Activated naive CD4-positive, alpha-beta T cell treated with anti-CD3 and anti-CD28 coated beads, Interleukin-2, amount 50 U/mL, for 24 hours (primary cell): ENCODE measurements around the gene LHX4.
A peak's percentile ranks its signal among the peaks of the same experiment; 100 is the strongest.

ENCODE experiments used
- H3K27ac Mint-ChIP-seq: one replicate; pipeline ENCODE4 v1.8.0; 2021; ENCODE audit warnings: mild to moderate bottlenecking, mixed read lengths
- H3K27me3 Mint-ChIP-seq: one replicate; pipeline ENCODE4 v1.8.0; 2021; ENCODE audit warnings: mixed read lengths
- H3K36me3 Mint-ChIP-seq: one replicate; pipeline ENCODE4 v1.8.0; 2021; ENCODE audit warnings: mixed read lengths
- H3K4me1 Mint-ChIP-seq: one replicate; pipeline ENCODE4 v1.8.0; 2021; ENCODE audit warnings: mixed read lengths
- H3K4me3 Mint-ChIP-seq: one replicate; pipeline ENCODE4 v1.8.0; 2021; ENCODE audit warnings: mild to moderate bottlenecking, mixed read lengths
- H3K9me3 Mint-ChIP-seq: one replicate; pipeline ENCODE4 v1.8.0; 2021; ENCODE audit warnings: mixed read lengths

The LHX4 gene

DNA sequence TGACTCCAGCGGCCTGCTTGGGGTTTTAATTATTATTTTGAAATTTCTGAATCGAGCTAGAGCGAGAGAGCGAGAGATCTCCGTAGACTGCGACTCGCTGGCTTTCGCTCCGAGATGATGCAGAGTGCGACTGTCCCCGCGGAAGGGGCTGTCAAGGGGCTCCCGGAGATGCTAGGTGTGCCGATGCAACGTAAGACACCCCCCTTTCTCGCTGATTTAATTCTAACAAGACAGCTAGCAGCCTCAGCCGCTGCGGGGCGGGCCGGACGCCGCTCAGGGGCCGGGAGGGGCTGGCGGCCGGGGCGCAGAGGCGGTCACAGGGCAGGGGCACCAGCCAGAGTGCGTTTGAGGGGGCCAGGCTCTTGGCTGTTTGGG is 339 bp downstream of the LHX4 start:
- peaks cover 32% of the 10 kb centered on the region for H3K4me1 Mint-ChIP-seq
- H3K36me3 Mint-ChIP-seq: no peaks in the 10 kb centered on the region
- no peak overlapping the region for H3K27ac Mint-ChIP-seq
- no peaks in the 10 kb centered on the region for H3K9me3 Mint-ChIP-seq
- H3K27me3 Mint-ChIP-seq: peaks cover 54% of the 10 kb centered on the region
- H3K4me3 Mint-ChIP-seq: peak overlapping the region; percentile 80

DNA sequence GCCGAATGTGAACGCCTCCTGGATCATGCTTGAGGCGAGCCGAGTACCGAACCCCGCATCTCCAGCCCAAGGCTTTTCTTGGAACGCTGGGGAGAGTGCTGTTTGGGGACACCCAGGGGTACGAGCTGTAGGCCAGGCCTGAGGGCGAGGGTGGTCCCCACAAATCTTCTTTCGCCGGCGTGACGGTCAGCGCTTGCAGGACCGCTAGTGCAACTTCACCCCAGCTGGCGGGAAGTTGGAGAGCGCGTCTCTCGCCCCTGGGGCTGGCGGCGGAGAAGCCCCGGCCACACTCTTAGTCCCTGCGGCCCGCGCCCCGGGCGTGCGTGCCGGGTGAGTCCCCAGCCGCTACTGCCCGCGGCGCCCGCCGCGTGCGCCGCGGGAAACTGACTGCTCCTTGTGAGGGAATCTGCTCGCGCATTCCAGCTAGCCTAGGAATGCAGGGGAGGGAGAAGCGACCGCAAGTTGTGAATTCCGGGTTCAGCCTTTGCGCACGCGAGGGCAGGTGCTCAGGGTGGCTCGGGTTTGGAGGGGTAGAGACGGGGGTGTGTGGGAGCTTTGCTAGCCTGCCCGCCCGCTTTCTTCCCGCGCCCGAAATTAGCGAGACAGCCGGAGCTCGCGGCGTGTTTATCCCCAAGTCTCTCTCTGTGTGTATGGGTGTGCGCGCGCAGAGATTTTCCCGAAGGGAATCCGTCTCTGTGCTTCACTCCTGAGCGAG is 884 bp downstream of the LHX4 start:
- H3K27me3 Mint-ChIP-seq: peaks cover 56% of the 10 kb centered on the region
- H3K4me3 Mint-ChIP-seq: peak overlapping the region; percentile 68
- H3K27ac Mint-ChIP-seq: no peak overlapping the region
- no peaks in the 10 kb centered on the region for H3K36me3 Mint-ChIP-seq
- no peaks in the 10 kb centered on the region for H3K9me3 Mint-ChIP-seq
- H3K4me1 Mint-ChIP-seq: peaks cover 37% of the 10 kb centered on the region

DNA sequence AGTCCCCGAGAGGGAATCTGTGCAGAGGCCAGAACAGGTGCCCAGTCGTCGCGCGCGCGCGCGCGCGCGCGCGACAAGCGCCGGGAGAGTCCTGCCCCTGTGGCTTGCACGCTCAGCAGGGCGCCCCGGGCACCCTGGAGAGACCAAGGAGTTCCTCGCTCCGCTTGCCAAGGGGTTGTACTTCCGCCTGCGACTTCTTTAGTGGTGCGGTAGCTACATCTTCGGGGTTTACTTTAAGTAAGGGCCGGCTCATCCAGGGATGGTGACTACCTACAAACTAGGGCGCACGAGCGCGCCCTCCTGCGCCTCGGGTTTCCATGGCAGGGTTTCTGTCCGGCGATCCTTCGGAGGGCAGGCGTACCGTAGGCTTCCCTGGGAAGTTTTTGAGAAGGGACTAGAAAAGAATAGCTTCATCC is 1.4 kb downstream of the LHX4 start:
- H3K9me3 Mint-ChIP-seq: no peaks in the 10 kb centered on the region
- no peaks in the 10 kb centered on the region for H3K36me3 Mint-ChIP-seq
- H3K4me1 Mint-ChIP-seq: peaks cover 42% of the 10 kb centered on the region
- H3K27ac Mint-ChIP-seq: no peak overlapping the region
- peaks cover 61% of the 10 kb centered on the region for H3K27me3 Mint-ChIP-seq
- H3K4me3 Mint-ChIP-seq: peak overlapping the region; percentile 78

DNA sequence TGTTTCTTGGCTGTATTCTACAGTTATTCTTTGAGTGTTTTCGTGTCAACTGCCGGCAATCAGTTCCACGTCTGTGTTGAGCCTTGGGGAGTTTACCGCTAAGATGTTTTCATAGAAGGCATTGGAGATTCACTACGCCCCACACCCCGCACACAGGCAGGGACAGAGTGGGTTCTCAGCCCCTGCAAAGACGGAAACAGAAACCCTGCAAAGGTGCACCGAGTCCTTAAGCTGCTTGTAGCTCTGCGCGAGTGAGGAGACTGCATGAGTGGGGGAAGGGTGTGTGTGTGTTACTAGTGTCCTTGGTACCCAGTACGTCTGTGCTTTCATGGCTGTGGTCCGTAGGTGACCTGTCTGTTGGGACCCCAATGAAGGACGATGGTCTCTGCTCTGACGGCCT is 1.9 kb downstream of the LHX4 start:
- Mint-ChIP-seq H3K27me3 (peaks cover 62% of the 10 kb centered on the region), H3K36me3 (no peaks in the 10 kb centered on the region), H3K9me3 (no peaks in the 10 kb centered on the region), H3K4me3 (peak overlapping the region; percentile 78), H3K27ac (no peak overlapping the region), H3K4me1 (peaks cover 44% of the 10 kb centered on the region)

DNA sequence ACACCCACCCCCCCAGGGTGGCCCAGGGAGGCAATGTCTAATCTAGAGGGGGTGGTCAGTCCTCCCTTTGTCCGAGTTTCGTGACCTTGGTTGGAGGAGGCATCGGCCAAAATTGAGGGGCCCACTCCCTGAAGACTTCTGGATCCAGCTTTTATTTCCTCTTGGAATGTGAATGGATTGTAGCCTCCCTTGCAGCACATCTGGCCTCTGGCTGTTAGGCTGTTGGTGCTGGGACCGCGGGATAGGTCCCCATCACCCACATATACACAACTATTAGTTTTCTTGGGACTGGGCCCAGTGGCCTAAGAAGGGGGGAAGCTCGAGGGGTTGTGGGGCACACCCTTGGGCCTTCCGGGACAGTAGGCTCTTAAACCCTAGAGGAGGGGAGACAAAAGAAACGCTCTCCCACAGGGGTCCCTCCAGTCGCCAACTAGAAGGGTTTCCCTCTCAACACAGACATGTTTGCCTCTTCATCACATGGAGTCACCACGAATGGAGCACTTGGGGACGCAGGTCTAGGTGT is 2.5 kb downstream of the LHX4 start:
- Mint-ChIP-seq H3K36me3 (no peaks in the 10 kb centered on the region), H3K4me3 (peak overlapping the region; percentile 11), H3K9me3 (no peaks in the 10 kb centered on the region), H3K27me3 (peaks cover 64% of the 10 kb centered on the region), H3K27ac (no peak overlapping the region), H3K4me1 (peaks cover 44% of the 10 kb centered on the region)

DNA sequence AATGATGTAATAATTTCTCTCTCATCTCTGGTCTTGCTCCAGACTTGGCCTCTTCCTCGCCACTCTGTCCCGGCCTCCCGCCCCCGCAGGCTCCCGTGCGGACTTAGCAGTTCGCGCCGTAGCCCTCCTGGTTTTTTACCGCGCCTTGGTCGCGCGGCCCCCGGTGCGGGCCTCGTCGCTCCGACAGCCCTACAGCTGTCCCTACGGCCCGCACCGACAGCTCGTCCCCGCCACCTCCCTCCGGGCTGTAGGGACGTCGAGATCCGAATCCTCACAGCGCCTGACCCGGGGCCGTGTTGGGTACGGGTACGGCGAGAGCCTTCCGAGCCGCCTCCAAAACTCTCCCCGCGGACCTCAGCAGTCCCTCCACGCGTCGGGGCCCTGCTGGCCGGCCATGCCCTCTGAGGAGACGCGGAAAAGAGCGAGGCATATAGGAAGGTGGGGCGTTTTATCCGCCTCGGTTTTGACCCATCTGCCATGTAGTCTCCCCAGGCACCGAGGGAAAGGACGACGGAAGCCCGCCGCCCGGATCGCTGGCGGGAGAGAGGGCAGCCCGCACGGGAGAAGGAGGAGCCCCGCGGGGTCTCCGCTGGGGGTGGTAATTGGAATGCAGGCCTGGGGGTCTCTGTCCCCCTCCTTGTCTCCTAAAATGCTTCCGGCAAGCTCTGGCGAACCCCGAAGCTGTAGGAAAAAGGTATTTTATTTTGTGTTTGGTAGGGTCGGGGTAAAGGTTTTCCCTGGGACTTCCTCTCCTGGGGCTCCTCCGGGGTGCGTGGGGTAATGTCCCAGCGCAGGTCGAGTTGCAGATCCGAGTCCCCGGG is 3.3 kb downstream of the LHX4 start:
- no peaks in the 10 kb centered on the region for H3K9me3 Mint-ChIP-seq
- no peaks in the 10 kb centered on the region for H3K36me3 Mint-ChIP-seq
- H3K4me1 Mint-ChIP-seq: peaks cover 45% of the 10 kb centered on the region
- peaks cover 62% of the 10 kb centered on the region for H3K27me3 Mint-ChIP-seq
- no peak overlapping the region for H3K4me3 Mint-ChIP-seq
- no peak overlapping the region for H3K27ac Mint-ChIP-seq

DNA sequence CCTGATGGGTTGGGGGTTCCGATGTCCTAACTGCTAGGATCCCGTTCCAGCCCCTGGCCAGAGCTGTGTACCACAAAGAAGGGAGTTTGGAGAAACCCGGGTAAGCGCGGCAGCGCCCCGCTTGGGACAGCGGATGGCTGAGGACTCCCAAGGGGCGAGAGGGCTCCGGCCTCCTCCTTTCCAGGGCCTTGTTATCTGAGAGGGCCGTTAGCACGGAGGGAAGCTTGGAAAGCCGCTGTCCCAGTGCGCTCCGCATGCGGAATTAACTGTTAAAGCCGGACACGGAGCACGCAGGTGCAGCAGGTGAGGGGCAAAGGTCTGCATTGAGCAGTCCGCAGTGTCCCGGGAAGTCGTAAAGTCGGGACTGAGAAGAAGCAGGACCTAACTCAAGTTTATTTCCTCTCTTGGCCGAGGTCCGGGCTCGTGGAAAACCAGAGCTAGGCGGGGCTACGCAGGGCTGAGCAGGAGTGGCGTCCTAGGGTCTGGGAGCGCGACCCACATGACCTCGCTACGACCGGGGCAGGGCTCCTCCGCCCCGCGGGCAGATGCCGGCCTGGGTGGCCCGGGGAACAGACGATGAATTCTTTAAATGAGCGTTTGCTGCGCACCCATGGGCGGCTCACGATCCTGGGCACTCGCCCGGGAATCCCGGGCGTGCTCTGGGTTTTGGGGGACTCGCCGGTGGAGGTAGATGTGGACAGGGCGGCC is 4.5 kb downstream of the LHX4 start:
- H3K4me1 Mint-ChIP-seq: peaks cover 41% of the 10 kb centered on the region
- no peak overlapping the region for H3K27ac Mint-ChIP-seq
- H3K27me3 Mint-ChIP-seq: peaks cover 65% of the 10 kb centered on the region
- no peaks in the 10 kb centered on the region for H3K36me3 Mint-ChIP-seq
- no peaks in the 10 kb centered on the region for H3K9me3 Mint-ChIP-seq
- H3K4me3 Mint-ChIP-seq: peak overlapping the region; percentile 55

DNA sequence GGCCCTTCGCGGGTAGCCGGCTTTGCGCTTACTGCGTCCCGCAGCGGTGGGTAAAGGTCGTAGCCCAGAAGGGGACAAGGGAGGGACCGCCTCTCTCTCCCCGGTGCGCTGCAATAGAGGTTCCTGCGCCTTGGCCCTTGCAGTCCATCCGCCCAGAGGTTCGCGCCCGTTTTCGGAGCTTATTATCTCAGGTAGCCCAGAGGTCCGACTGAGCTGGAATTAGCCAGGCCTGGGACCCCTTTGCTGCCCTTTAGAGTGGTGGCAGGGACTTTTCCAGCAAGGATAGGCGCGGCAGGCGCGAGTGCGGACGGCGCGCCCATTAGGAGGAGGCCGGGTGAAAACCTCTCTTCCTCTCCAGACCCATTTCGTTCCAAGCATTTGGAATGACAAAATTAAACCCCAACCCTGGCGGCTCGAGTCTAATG is 5.0 kb downstream of the LHX4 start:
- Mint-ChIP-seq H3K4me3 (no peak overlapping the region), H3K4me1 (peaks cover 41% of the 10 kb centered on the region), H3K27ac (no peak overlapping the region), H3K36me3 (no peaks in the 10 kb centered on the region), H3K27me3 (peaks cover 70% of the 10 kb centered on the region), H3K9me3 (no peaks in the 10 kb centered on the region)

DNA sequence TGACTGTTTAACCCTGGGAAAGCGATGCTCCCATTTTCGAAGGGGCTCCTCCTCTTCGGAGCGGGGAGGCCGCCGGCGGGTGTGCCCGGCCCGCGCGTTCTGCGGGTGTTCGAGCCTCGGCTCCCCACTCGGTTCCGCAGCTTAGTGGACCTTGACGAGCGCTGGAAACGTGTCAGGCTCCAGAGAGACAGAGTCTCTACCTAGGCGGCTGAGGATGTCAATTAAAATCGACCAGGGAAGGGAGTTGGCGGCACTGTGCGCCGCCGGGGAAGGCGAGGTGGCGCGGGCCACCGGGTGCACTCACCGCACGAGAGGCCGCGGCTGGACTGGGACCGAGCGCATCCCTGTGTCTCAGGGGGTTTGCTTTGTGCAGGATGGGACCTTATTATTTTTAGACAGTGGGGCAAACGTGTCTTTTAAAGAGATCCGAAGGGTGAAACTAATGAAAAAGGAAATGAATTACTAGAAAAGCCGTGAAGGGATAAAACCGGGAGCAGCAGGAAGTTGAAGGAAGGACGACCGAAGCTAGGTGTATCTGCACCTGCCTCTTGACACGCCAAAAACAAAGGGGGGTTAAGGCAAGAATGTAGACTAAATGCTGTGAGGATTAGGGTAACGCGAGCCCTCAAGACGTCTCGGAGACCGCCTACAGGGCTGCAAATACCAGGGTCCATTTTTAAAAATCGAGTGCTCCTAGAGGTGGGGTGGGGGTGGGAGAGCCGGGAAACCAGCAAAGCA is 5.6 kb downstream of the LHX4 start:
- Mint-ChIP-seq H3K27me3 (peaks cover 73% of the 10 kb centered on the region), H3K27ac (no peak overlapping the region), H3K9me3 (no peaks in the 10 kb centered on the region), H3K4me3 (no peak overlapping the region), H3K36me3 (no peaks in the 10 kb centered on the region), H3K4me1 (peaks cover 41% of the 10 kb centered on the region)

DNA sequence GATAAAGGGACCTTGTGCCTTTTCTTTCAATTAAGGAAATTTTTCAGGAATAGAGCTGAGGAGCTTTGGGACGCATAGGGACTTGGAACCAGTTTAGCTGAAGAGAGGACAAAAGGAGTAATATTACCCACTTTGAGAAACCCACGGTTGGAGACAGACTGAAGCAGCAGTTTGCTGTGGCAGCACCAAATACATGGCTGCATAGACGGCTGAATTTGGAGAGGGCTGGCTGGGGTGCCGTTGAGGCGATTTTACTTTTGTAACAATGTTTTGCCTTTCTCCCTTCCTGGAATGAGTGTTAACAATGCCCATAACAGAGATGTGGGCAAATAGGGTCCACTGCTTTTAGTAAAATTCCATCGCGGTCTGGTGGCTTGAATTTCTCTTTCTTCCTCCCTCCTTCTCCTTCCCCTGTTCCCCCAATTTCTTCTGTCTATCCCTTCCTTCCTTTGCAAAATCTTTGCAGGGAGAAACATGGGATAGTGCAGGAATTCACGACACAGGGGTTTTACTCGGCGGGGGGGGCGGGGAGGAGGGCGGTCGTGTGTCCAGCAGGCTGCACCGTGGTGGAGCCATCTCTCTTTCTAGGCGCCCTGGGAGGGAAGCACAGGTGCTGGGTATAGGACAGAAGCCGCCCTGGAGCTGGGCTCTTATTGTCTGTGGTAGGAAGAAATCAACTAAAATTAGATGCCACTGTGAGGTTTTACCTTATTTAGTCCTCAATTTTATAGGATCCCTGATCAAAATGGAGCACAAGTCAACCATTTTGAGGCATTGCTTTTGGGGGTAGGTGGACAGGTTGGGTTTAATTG is 6.8 kb downstream of the LHX4 start:
- H3K36me3 Mint-ChIP-seq: no peaks in the 10 kb centered on the region
- no peak overlapping the region for H3K27ac Mint-ChIP-seq
- H3K4me3 Mint-ChIP-seq: no peak overlapping the region
- H3K4me1 Mint-ChIP-seq: peaks cover 36% of the 10 kb centered on the region
- H3K27me3 Mint-ChIP-seq: peaks cover 76% of the 10 kb centered on the region
- no peaks in the 10 kb centered on the region for H3K9me3 Mint-ChIP-seq

DNA sequence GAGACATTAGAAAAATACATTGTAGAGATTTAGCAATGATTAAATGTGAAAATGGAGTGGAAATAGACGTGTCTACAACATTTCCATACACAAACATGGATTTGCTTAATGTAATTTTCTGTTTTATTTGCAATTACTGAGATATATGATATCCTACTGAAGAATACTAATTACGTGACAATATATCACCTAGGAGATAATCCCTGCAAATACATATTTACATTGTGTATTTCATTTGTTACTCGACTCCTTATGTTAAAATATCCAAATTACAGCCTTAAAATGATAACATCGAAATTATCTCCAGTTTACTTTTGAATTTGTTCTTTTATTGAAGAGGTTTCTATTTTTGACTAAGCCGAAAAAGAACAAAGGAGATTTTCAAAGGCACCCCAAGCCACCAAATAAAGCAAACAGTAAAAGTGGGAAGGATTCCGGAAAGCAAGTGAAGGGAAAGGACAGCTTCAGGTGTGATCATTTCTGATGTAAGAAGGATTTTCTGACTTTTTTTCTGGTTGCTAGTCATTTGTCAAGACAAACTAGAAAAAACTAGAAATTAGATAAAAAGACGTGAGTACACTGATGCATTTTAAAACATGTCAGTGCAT is 7.9 kb downstream of the LHX4 start:
- Mint-ChIP-seq H3K4me3 (no peak overlapping the region), H3K4me1 (peaks cover 32% of the 10 kb centered on the region), H3K27ac (no peak overlapping the region)

DNA sequence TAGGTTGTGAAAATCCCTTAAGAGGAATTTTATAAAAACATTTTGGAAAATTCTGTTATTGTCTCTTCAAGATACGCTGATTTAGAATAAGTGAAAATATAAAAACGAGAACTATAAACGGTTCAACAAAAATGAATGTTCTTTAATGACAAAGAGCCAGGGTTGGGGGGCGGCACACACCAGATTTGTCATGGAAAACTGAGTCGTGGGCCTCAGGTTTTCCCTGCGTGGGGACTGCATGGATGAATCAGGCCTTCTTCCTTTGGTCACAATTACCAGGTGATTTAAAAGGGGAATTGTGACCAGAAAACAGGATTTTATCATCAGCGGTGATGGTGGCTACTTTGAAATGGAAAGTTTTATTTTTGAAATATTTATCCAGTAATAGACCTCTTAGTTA is 8.6 kb downstream of the LHX4 start:
- Mint-ChIP-seq H3K4me3 (no peak overlapping the region), H3K9me3 (no peaks in the 10 kb centered on the region), H3K27ac (no peak overlapping the region), H3K27me3 (peaks cover 67% of the 10 kb centered on the region), H3K4me1 (peaks cover 32% of the 10 kb centered on the region), H3K36me3 (no peaks in the 10 kb centered on the region)

More for the DNA sequence above, 7.9 kb downstream of the LHX4 start:
- no peaks in the 10 kb centered on the region for H3K36me3 Mint-ChIP-seq
- H3K27me3 Mint-ChIP-seq: peaks cover 73% of the 10 kb centered on the region
- no peaks in the 10 kb centered on the region for H3K9me3 Mint-ChIP-seq

DNA sequence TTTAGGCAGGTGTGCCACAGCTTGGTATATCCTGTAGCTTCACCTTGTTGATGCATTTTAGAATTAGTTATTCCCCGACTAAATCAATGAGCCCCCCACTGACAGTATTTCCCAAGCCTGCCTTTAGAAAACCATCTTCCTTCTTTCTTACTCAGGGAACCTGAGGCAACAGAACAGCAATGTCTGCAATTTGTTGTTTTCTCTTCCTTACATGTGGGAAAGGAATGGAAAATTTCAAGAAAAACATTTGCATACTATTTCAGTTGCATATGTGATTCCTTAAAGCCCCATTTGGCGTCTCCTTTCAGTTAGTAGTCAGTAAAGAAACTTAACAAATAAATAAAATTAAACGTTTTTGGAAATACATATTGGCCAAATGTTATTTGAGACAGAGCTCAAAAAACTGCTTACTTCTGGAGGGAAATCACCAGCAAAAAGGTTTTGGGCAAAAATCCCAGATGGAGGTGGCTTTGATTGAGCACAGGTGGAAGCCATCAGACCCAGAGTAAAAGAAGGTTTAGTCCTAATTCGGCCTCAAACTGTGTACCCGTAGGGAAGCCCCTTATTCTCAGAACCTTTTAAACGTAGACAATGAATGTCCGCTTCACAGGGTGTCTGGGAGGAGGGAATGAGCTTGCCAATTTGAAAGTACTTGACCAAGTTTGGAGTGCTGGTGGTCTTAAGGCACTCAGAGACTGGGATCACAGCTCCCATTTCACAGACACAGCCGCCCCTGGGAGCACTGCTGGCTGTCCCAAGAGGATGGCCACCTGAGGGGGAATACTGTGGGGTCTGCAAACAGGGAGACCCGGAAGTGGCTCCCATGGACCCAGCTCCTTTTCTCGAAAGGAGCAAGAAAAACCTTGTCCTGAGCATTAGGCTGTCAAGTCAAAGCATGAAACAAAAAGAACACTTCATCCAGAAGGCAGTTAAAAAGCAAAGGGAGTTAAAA is 9.4 kb downstream of the LHX4 start:
- Mint-ChIP-seq H3K36me3 (no peaks in the 10 kb centered on the region), H3K27ac (no peak overlapping the region), H3K27me3 (peaks cover 66% of the 10 kb centered on the region), H3K4me1 (peaks cover 24% of the 10 kb centered on the region), H3K9me3 (no peaks in the 10 kb centered on the region), H3K4me3 (no peak overlapping the region)
